ENCODE measurements around the gene TTC28. TPM values are rescaled to one million over a fixed set of nuclear protein-coding genes. Genes with fewer than 3 reads are reported as not detected.
"Not testable (repeated sequence)": the region's sequence is repeated elsewhere in the genome, so short reads cannot be mapped to it uniquely, and the experiment has no call there.

The TTC28 gene
- total RNA-seq: 6.2 and 7.9 TPM in 2 replicates

- intact Hi-C loops (cut with micrococcal nuclease): loop anchor here (2.0 to 5.0 kb wide), 4 partner anchors 33 to 123 kb away; partner anchors contain the start of genes CCDC117, HSCB and XBP1
- POLR2A ChIA-PET: interaction anchor here (0.6 kb wide), 1 partner anchor 761 kb away, joined by 3 read pairs; the partner anchor contains the start of gene PITPNB
- Mint-ChIP-seq H3K4me3 (peak within 1 kb of the TSS; percentile 91), H3K4me1 (peaks cover 16% of the 10 kb centered on the region), H3K27ac (peak within 1 kb of the TSS; percentile 71)
- CTCF ChIA-PET: interaction anchor here (0.6 kb wide), 1 partner anchor 50 kb away, joined by 4 read pairs; no protein-coding TSS in a partner anchor
- DNase-seq: peak; percentile 76
- not testable (repeated sequence) for H3K36me3 Mint-ChIP-seq (ENCODE audit: low read depth); H3K9me3 Mint-ChIP-seq; H3K27me3 Mint-ChIP-seq
- peak; percentile 34 for ATAC-seq (ENCODE audit: low read depth)
Observed at GRCh38 chr22:28679611-28680287, at the start of gene TTC28. TSS of gene TTC28 (minus strand) at chr22:28679840. CDS start at chr22:28679723, 117 bp downstream.

- H3K36me3 Mint-ChIP-seq (ENCODE audit: low read depth): peaks cover 39% of the 10 kb centered on the region
- peaks cover 13% of the 10 kb centered on the region for H3K4me1 Mint-ChIP-seq
- intact Hi-C loops (cut with micrococcal nuclease): no loop called here
- TF ChIP-seq CTCF (IDR thresholded peaks at IDR 0.05): no peak
- DNase-seq (no peak), ATAC-seq (ENCODE audit: low read depth) (no peak)
- no peaks in the 10 kb centered on the region for H3K9me3 Mint-ChIP-seq
- ChIA-PET CTCF (no interaction called here), POLR2A (no interaction called here)
- H3K4me3 Mint-ChIP-seq: no peak overlapping the region
- no peak overlapping the region for H3K27ac Mint-ChIP-seq
- no peaks in the 10 kb centered on the region for H3K27me3 Mint-ChIP-seq
Observed at GRCh38 chr22:28728621-28729313, 49.1 kb upstream of the TTC28 start.

- Mint-ChIP-seq H3K9me3 (no peaks in the 10 kb centered on the region), H3K27ac (no peak overlapping the region), H3K27me3 (no peaks in the 10 kb centered on the region), H3K4me3 (no peak overlapping the region), H3K4me1 (peaks cover 13% of the 10 kb centered on the region), H3K36me3 (ENCODE audit: low read depth) (peaks cover 37% of the 10 kb centered on the region)
- no peak for TF ChIP-seq CTCF (IDR thresholded peaks at IDR 0.05)
- DNase-seq (no peak), ATAC-seq (ENCODE audit: low read depth) (no peak)
- ChIA-PET POLR2A (no interaction called here), CTCF (no interaction called here)
- intact Hi-C loops (cut with micrococcal nuclease): no loop called here
Observed at GRCh38 chr22:28728002-28728401, 48.4 kb upstream of the TTC28 start.

GRCh38 chr22:28718044-28718443 is 38.4 kb upstream of the TTC28 start:
- Mint-ChIP-seq H3K27me3 (no peaks in the 10 kb centered on the region), H3K4me1 (no peaks in the 10 kb centered on the region), H3K4me3 (no peak overlapping the region), H3K36me3 (ENCODE audit: low read depth) (peaks cover 15% of the 10 kb centered on the region), H3K27ac (no peak overlapping the region), H3K9me3 (peaks cover 4% of the 10 kb centered on the region)
- no peak for ATAC-seq (ENCODE audit: low read depth)
- POLR2A ChIA-PET: no interaction called here
- no peak for TF ChIP-seq CTCF (IDR thresholded peaks at IDR 0.05)
- DNase-seq: no peak
- CTCF ChIA-PET: no interaction called here
- intact Hi-C loops (cut with micrococcal nuclease): no loop called here

- Mint-ChIP-seq H3K36me3 (ENCODE audit: low read depth) (peaks cover 13% of the 10 kb centered on the region), H3K4me1 (no peaks in the 10 kb centered on the region), H3K27me3 (no peaks in the 10 kb centered on the region), H3K4me3 (no peak overlapping the region), H3K27ac (no peak overlapping the region), H3K9me3 (peaks cover 4% of the 10 kb centered on the region)
- CTCF ChIA-PET: no interaction called here
- intact Hi-C loops (cut with micrococcal nuclease): no loop called here
- POLR2A ChIA-PET: no interaction called here
- ATAC-seq (ENCODE audit: low read depth): no peak
- DNase-seq: no peak
- TF ChIP-seq CTCF (IDR thresholded peaks at IDR 0.05): no peak
Observed at GRCh38 chr22:28716686-28717085, 37.0 kb upstream of the TTC28 start.
